ENCODE measurements around the gene TMEM245. TPM values are rescaled to one million over a fixed set of nuclear protein-coding genes. Genes with fewer than 3 reads are reported as not detected.

The TMEM245 gene
- total RNA-seq (2022; extraction: Qiagen RNA extraction) = 42.3 to 65.6 TPM (median 55.9 TPM) in 5 replicates

GRCh38 chr9:109119439-109120203 is at the start of gene TMEM245:
TMEM245 (minus strand) TSS chr9:109119947; CDS start chr9:109119913, 34 bp downstream.

DNA sequence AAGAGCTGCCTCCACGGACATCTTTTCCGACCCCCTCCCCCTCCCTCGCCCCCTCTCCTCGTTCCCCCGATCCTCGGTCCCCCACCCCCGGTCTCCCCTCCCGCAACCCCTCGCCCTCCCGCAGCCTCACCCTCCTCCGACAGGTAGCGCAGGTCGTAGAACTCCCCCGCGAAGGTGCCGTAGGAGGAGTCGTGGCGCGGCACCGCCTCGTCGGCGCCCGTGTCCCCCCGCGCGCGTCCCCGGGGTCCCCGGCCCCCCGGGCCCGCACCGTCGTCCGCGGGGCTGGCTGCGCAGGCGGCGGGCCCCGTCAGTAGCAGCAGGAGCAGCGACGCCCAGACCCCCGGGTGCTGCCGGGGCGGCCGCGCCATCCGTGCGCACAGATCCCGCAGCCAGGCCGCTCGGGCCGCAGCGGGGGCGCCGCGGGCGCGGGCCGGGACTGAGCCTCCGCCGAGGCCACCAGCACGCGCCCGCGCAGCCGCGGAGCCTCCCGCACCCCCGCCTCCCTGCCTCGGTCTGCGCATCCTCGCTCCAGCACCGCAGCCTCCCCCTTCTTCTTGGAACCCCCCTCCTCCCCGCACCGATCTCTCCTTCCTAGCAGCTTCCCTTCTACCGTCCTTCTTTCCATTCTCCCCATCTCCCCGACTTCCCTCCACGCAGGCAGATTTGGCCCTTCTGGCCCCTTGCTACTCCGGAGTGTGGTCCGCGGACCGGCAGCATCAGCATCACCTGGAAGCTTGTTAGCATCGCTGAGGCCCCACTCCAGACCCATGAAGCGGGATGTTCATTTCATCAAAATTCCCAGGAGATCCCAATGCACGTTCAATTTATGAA is 47.2 kb upstream of the TMEM245 start, which contains the start of gene FRRS1L:
TSS of gene FRRS1L (minus strand) at position 479 of the 831 bp plus-strand sequence. CDS start at position 368, 111 bp downstream.

GRCh38 chr9:109012876-109013678 is 106.7 kb downstream of the TMEM245 start, which contains the start of gene CTNNAL1:
CTNNAL1 (minus strand) TSS chr9:109013499; CDS start chr9:109013442, 57 bp downstream.

Other genes with a start within 250 kb of the TMEM245 start
- 19.1 to 23.3 TPM (median 19.7 TPM) in 5 replicates for gene ELP1, start 185.8 kb downstream of the TMEM245 start, total RNA-seq (2022; extraction: Qiagen RNA extraction)
- gene ABITRAM, start 185.5 kb downstream of the TMEM245 start, total RNA-seq (2022; extraction: Qiagen RNA extraction) = 20.1 to 25.4 TPM (median 22.2 TPM) in 5 replicates
- 44.7 to 57.0 TPM (median 53.3 TPM) in 5 replicates for gene CTNNAL1, start 106.4 kb downstream of the TMEM245 start, total RNA-seq (2022; extraction: Qiagen RNA extraction)
- 0.15 to 0.21 TPM (median 0.21 TPM) in 5 replicates for gene FRRS1L, start 47.3 kb upstream of the TMEM245 start, total RNA-seq (2022; extraction: Qiagen RNA extraction)
- gene EPB41L4B, start 201.1 kb upstream of the TMEM245 start, total RNA-seq (2022; extraction: Qiagen RNA extraction) = 21.4 to 25.7 TPM (median 23.9 TPM) in 5 replicates

Data from A549 treated with Hydrocortisone at 1 μM for 4 hours (cell line).